Measurements from ENCODE around the gene SLC39A6.

Gene SLC39A6

GRCh38 chr18:36064027-36064808 lies 64.9 kb downstream of the SLC39A6 start:
- no peak for DNase-seq (ENCODE audit: low read depth in 2 of 2)

- no peak for DNase-seq (ENCODE audit: low read depth in 2 of 2)
Observed at GRCh38 chr18:36058674-36059073, 70.5 kb downstream of the SLC39A6 start.
